ENCODE measurements around the gene PSMD2.

- TF ChIP-seq CTCF (IDR thresholded peaks at IDR 0.05) (no peak), POLR2A (IDR thresholded peaks at IDR 0.05) (no peak)
These were observed 12.6 kb downstream of the PSMD2 start for GRCh38 chr3:184311633-184312032.

All from thyroid gland (tissue), 4 donors.